Endothelial cell (in vitro differentiated cells): ENCODE data around the gene CARMIL3. TPM values are rescaled to one million over a fixed set of nuclear protein-coding genes. Genes with fewer than 3 reads are reported as not detected.

Source experiments
- DNase-seq: peaks from one replicate; pipeline ENCODE4 v3.0.0; 2021; ENCODE audit warnings: low spot score
- H3K27ac Mint-ChIP-seq: one replicate; pipeline ENCODE4 v1.8.0; 2021; ENCODE audit warnings: mixed read lengths, inconsistent platforms; ENCODE audit not compliant: unreplicated experiment
- H3K27me3 Mint-ChIP-seq: one replicate; pipeline ENCODE4 v1.8.0; 2021; ENCODE audit warnings: mild to moderate bottlenecking, moderate library complexity, mixed read lengths, inconsistent platforms; ENCODE audit not compliant: unreplicated experiment
- H3K36me3 Mint-ChIP-seq: one replicate; pipeline ENCODE4 v1.8.0; 2021; ENCODE audit warnings: mild to moderate bottlenecking, low read depth, mixed read lengths, inconsistent platforms; ENCODE audit not compliant: unreplicated experiment
- H3K4me1 Mint-ChIP-seq: one replicate; pipeline ENCODE4 v1.8.0; 2021; ENCODE audit warnings: mild to moderate bottlenecking, mixed read lengths, inconsistent platforms; ENCODE audit not compliant: unreplicated experiment
- H3K4me3 Mint-ChIP-seq: one replicate; pipeline ENCODE4 v1.8.0; 2021; ENCODE audit warnings: mild to moderate bottlenecking, mixed read lengths, inconsistent platforms; ENCODE audit not compliant: unreplicated experiment
- H3K9me3 Mint-ChIP-seq: one replicate; pipeline ENCODE4 v1.8.0; 2021; ENCODE audit warnings: mixed read lengths, inconsistent platforms; ENCODE audit not compliant: unreplicated experiment
- CTCF ChIP-seq: fragments of 200-600 bp; sonication (generic); IDR thresholded peaks from one replicate; pipeline ENCODE4 v1.5.0; 2021; ENCODE audit warnings: antibody characterized with exemption; ENCODE audit not compliant: unreplicated experiment
- total RNA-seq: library from RNA; stranded (reverse); fragmentation: NEBNext Ultra II Directional; extraction: Animal tissue kit (Norgen Biotek cat#: 25700); gene quantifications from one replicate; pipeline ENCODE4 v1.2.1, GENCODE V29; 2021; ENCODE audit not compliant: unreplicated experiment

CARMIL3 gene
- total RNA-seq, 1 donor from 2014 or later, result 1.4 TPM

- Mint-ChIP-seq H3K9me3 (no peaks in the 10 kb centered on the region), H3K27ac (peak overlapping the region; percentile 78), H3K36me3 (peaks cover 19% of the 10 kb centered on the region), H3K4me3 (no peak overlapping the region), H3K4me1 (peaks cover 8% of the 10 kb centered on the region), H3K27me3 (peaks cover 2% of the 10 kb centered on the region)
- no peak for TF ChIP-seq CTCF
- no peak for DNase-seq
Observed at GRCh38 chr14:24108336-24108874, 56.6 kb downstream of the CARMIL3 start.

DNA sequence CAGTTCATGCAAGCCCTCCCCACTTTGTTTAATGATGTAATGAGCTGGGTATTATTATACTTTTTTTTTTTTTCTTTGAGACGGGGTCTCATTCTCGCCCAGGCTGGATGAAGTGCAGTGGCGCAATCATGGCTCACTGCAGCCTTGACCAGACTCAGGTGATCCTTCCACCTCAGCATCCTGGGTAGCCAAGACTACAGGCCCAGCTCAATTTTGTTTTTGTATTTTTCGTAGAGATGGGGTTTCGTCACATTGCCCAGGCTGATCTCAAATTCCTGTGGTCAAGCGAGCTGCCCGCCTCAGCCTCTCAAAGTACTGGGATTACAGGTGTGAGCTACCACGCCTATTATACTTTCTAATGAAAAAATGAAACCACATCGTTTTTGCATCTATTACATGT is 58.3 kb downstream of the CARMIL3 start:
- Mint-ChIP-seq H3K27ac (no peak overlapping the region), H3K4me3 (no peak overlapping the region), H3K36me3 (peaks cover 5% of the 10 kb centered on the region), H3K4me1 (peaks cover 10% of the 10 kb centered on the region), H3K27me3 (peaks cover 4% of the 10 kb centered on the region), H3K9me3 (no peaks in the 10 kb centered on the region)
- no peak for DNase-seq
- TF ChIP-seq CTCF, result no peak

DNA sequence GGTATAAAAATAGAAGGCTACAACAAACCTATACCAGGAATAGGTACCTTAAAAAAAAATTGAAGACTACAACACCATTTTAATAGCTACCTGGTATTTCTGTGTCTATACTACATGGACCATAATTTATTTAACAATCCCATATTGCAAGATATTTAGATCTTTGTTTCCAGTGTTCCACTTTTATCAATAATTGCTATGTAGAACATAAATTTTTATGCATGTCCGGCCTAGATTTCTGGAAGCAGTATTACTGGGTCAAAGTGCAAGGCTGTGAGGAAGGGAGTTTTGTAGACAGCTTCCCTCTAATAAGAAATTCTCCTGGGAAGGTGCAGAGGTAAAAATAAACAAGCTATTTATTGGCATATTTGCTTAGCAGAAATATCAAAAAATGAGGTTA is 58.7 kb downstream of the CARMIL3 start:
- Mint-ChIP-seq H3K9me3 (no peaks in the 10 kb centered on the region), H3K4me3 (no peak overlapping the region), H3K27ac (no peak overlapping the region), H3K27me3 (peaks cover 5% of the 10 kb centered on the region), H3K4me1 (peaks cover 15% of the 10 kb centered on the region), H3K36me3 (peaks cover 3% of the 10 kb centered on the region)
- DNase-seq, result no peak
- TF ChIP-seq CTCF, result no peak

DNA sequence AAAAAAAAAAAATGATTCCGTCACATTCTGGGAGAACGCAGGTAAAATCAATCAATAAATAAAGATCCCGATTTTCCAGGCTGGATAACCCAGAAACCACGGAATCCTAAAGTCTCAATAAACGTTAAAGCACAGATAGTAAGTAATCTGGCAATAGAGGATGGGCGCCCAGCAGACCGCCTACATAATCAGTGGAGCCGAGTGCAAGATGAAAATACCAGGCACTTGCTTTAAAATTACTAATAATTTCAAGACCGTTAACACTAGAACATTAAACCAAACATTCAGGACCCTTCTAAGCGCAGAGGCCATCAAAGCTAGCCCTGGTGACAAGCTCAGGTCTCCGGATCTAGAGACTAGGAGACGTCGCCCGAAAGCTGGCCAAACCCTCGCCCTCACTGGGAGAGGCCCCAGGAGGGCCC is 61.6 kb downstream of the CARMIL3 start:
- no peak for DNase-seq
- peak overlapping the region; percentile 95 for H3K4me3 Mint-ChIP-seq
- H3K4me1 Mint-ChIP-seq, result peaks cover 23% of the 10 kb centered on the region
- peaks cover 5% of the 10 kb centered on the region for H3K36me3 Mint-ChIP-seq
- H3K9me3 Mint-ChIP-seq, result no peaks in the 10 kb centered on the region
- H3K27me3 Mint-ChIP-seq, result peaks cover 10% of the 10 kb centered on the region
- TF ChIP-seq CTCF, result no peak
- H3K27ac Mint-ChIP-seq, result peak overlapping the region; percentile 97

- Mint-ChIP-seq H3K36me3 (peaks cover 11% of the 10 kb centered on the region), H3K27ac (peak overlapping the region; percentile 97), H3K27me3 (peaks cover 10% of the 10 kb centered on the region), H3K4me3 (peak overlapping the region; percentile 95), H3K4me1 (peaks cover 20% of the 10 kb centered on the region), H3K9me3 (no peaks in the 10 kb centered on the region)
- peak; percentile 67 for DNase-seq
- TF ChIP-seq CTCF, result no peak
Observed at GRCh38 chr14:24113801-24114531, 62.2 kb downstream of the CARMIL3 start.
